HFF-Myc (cell line): ENCODE measurements around the gene ARL4D.

ENCODE experiments used
- DNase-seq: peaks from one replicate; pipeline ENCODE4 v3.0.0-alpha.2; 2011; ENCODE audit warnings: low read depth; ENCODE audit errors: extremely low read depth
- H3K4me3 ChIP-seq: replicated peaks from 2 replicates; pipeline ENCODE4 v1.5.1; 2011; ENCODE audit warnings: low read depth, mild to moderate bottlenecking, control low read depth, low read length
- CTCF ChIP-seq: IDR thresholded peaks from 2 replicates; pipeline ENCODE4 v1.5.1; 2012; ENCODE audit warnings: mild to moderate bottlenecking, low read depth, low read length, control low read depth; ENCODE audit errors: missing control alignments

ARL4D gene

DNA sequence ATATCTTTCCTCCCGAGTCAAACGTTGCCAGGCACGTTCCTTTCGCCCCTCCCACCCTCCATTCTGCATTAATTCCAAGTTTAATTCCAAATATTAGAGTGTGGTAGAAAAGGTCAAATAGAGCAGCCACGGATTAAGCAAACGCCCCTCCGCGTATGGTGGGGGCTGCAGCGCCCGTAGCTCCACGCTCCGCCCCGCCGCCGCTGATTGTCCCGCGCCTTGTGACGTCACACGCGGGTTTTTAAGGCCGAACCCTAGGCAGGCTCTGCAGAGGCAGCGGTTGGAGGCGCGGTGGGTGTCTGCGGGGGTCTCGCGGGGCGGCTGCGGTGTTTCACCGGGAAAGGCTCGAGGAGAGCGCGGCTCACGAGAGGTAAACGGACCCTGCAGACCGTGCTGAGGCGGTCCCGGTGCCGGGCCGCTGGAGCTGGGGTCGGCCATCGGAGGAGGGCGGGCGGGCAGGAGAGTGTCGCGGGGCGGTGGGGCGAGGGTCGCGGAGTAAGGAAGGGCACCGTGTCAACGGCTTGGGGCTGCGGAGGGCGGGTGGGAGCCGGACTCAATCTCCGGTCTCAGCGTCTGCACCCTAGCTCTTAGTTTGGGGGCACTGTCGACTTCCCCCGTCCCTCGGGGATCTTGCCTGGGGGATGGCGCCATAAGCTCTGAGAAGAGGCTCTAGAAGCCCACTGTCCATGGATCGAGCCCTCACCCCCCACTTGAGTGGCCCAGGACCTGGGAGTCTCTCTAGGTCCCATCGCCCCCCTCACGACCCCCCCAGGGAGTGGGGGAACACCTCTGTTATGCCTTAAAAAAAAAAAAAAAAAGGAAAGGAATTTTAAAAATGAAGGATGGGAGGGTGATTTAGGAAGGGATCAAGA is at the start of gene ARL4D:
Gene ARL4D, plus strand, starts transcription at position 270 of the 872 bp plus-strand sequence. CDS start 740 bp downstream, outside the sequence.
- TF ChIP-seq CTCF = no peak
- DNase-seq = no peak
- peak within 1 kb of the TSS; percentile 57 for H3K4me3 ChIP-seq

- no peak for DNase-seq
- peak; percentile 18 for TF ChIP-seq CTCF
Observed at GRCh38 chr17:43349142-43349541, 49.7 kb upstream of the ARL4D start.

DNA sequence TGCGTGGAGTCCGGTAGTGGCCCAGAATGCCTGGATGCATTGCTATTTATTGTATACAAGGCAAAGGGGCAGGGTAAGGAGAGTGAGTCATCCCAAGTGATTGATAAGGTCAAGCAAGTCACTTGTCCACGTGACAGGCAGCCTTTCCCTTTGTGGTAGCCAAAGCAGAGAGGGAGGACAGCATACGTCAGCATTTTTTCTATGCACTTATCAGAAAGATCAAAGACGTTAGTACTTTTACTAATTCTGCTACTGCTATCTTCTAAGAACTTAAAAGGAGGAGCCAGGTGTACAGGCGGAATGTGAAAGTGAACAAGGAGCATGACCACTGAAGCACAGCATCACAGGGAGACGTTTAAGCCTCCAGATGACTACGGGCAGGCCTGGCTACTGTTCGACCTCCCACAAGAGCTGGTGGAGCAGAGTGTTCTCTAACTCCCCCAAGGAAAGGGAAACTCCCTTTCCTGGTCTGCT is 47.9 kb upstream of the ARL4D start:
- H3K4me3 ChIP-seq = no peak overlapping the region
- no peak for TF ChIP-seq CTCF
- no peak for DNase-seq

More at GRCh38 chr17:43349142-43349541, 49.7 kb upstream of the ARL4D start:
- no peak overlapping the region for H3K4me3 ChIP-seq

DNA sequence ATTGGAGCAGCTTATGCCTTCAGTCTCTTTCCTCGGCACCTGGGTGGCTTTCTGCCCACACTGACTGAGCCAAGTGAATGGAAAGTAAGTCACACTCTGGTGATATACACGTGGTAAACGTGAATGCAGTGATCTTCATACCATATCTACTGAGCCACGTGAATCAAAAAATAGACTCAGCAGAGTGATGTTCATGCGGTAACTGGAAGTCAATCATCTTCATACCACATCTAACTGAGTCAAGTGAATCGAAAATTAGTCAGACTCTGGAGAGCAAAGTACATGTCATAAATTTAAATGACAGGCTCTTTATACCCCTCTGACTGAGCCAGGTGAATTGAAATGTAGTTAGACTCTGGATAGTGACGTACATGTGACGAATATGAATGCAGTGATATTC is 47.1 kb upstream of the ARL4D start:
- DNase-seq = no peak
- TF ChIP-seq CTCF = no peak
- H3K4me3 ChIP-seq = no peak overlapping the region

DNA sequence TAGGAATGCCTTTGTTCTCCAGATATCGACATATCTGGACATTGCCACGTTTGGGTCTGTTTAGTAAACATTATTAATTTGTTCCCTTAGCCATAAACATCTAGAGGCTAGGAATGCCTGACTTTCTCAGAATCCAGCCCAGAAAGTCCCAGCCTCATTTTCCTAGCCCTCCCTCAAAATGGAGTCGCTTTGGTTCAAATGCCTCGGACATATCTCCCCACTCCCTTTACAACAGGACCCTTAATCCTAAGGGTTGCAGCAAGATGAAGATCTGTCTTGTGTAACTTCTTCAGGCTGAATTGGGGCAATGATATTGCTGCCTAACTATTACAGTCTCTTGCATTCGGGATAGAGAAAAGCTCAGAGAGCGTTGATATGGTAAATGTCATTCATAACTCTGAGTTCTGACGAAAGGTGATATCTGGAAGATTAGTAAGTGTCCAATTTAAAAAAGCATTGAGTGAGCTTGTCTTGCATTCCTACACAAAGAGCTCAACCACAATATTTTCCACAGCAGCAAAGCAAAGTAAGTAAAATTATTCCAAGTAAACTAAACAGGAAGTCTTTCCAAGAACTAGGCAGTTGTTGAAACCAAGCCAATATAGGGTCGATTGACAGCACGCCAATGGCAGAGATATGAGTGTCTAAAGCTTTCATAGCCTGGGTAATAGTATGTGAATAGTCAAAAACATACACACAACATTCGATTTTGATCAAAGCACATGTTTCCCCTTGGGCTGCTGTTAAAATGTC is 46.0 kb upstream of the ARL4D start:
- no peak overlapping the region for H3K4me3 ChIP-seq
- no peak for DNase-seq
- TF ChIP-seq CTCF = no peak

DNA sequence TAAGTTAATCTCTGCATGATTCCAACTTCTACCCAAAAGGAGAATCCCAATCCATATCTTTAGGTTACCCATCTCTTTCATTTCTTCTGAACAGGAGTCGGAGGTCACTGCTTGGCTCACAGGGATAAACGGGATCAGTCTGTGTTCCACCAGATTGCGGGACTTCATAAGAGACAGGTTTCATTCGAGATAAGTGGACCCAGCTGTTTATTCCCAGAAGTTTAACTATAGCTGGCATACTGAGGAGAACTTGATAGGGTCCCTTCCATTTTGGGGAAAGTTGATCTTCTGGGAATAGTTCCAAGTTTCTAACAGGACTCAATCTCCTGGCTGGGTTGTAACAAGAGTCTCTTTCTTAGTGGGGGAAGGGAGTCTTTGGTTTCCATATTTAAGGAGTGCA is 45.4 kb upstream of the ARL4D start:
- H3K4me3 ChIP-seq = no peak overlapping the region
- DNase-seq = no peak
- TF ChIP-seq CTCF = no peak
